Activated naive CD8-positive, alpha-beta T cell treated with anti-CD3 and anti-CD28 coated beads for 36 hours (primary cell): ENCODE results near the gene TMBIM4. TPM values are rescaled to one million over a fixed set of nuclear protein-coding genes. Genes with fewer than 3 reads are reported as not detected.

Experiments
- DNase-seq: peaks from one replicate; pipeline ENCODE4 v3.0.0; 2021
- H3K27ac Mint-ChIP-seq: one replicate; pipeline ENCODE4 v1.8.0; 2022; ENCODE audit warnings: mild to moderate bottlenecking, moderate library complexity, mixed read lengths
- H3K27me3 Mint-ChIP-seq: one replicate; pipeline ENCODE4 v1.8.0; 2022; ENCODE audit warnings: mild to moderate bottlenecking, mixed read lengths
- H3K36me3 Mint-ChIP-seq: one replicate; pipeline ENCODE4 v1.8.0; 2021; ENCODE audit warnings: mild to moderate bottlenecking, mixed read lengths
- H3K4me1 Mint-ChIP-seq: one replicate; pipeline ENCODE4 v1.8.0; 2021; ENCODE audit warnings: mixed read lengths
- H3K4me3 Mint-ChIP-seq: one replicate; pipeline ENCODE4 v1.8.0; 2022; ENCODE audit warnings: mild to moderate bottlenecking, moderate library complexity, mixed read lengths
- H3K9me3 Mint-ChIP-seq: one replicate; pipeline ENCODE4 v1.8.0; 2022; ENCODE audit warnings: mixed read lengths
- total RNA-seq, 2 experiments: library from RNA; stranded (reverse); gene quantifications; one replicate each; pipeline ENCODE4 v1.2.3, GENCODE V29; 2021

The TMBIM4 gene
- total RNA-seq, 2 experiments from 2014 or later = 38.8 to 39.4 TPM

- H3K27ac Mint-ChIP-seq = peak overlapping the region; percentile 30
- peaks cover 28% of the 10 kb centered on the region for H3K9me3 Mint-ChIP-seq
- H3K4me3 Mint-ChIP-seq = no peak overlapping the region
- DNase-seq = no peak
- H3K27me3 Mint-ChIP-seq = no peaks in the 10 kb centered on the region
- H3K36me3 Mint-ChIP-seq = peaks cover 85% of the 10 kb centered on the region
- H3K4me1 Mint-ChIP-seq = peaks cover 43% of the 10 kb centered on the region
These were observed 5.4 kb downstream of the TMBIM4 start for GRCh38 chr12:66164349-66164821.

GRCh38 chr12:66163289-66163688 is 6.5 kb downstream of the TMBIM4 start:
- H3K36me3 Mint-ChIP-seq = peaks cover 90% of the 10 kb centered on the region
- H3K4me1 Mint-ChIP-seq = peaks cover 39% of the 10 kb centered on the region
- H3K9me3 Mint-ChIP-seq = peaks cover 28% of the 10 kb centered on the region
- no peak overlapping the region for H3K4me3 Mint-ChIP-seq
- peak overlapping the region; percentile 30 for H3K27ac Mint-ChIP-seq
- DNase-seq = no peak
- no peaks in the 10 kb centered on the region for H3K27me3 Mint-ChIP-seq

GRCh38 chr12:66162701-66163100 is 7.1 kb downstream of the TMBIM4 start:
- Mint-ChIP-seq H3K9me3 (peaks cover 28% of the 10 kb centered on the region), H3K4me1 (peaks cover 34% of the 10 kb centered on the region), H3K27me3 (no peaks in the 10 kb centered on the region)

DNA sequence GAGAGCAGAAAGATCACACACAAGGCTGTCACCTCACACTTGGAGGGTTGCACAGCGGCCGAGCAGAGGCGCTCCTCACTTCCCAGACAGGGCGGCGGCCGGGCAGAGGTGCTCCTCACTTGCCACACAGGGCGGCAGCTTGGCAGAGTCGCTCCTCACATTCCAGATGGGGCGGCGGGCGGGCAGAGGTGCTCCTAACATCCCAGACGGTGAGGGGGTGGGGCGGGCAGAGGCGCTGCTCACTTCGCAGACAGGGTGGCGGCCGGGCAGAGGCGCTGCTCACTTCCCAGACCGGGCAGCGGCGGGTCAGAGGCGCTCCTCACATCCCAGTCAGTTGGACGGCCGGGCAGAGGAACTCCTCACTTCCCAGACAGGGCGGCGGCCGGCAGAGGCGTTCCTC is 9.1 kb downstream of the TMBIM4 start:
- Mint-ChIP-seq H3K36me3 (peaks cover 77% of the 10 kb centered on the region), H3K27ac (no peak overlapping the region), H3K27me3 (no peaks in the 10 kb centered on the region), H3K4me1 (peaks cover 32% of the 10 kb centered on the region), H3K9me3 (peaks cover 21% of the 10 kb centered on the region), H3K4me3 (no peak overlapping the region)
- no peak for DNase-seq

More at GRCh38 chr12:66162701-66163100, 7.1 kb downstream of the TMBIM4 start:
- Mint-ChIP-seq H3K36me3 (peaks cover 87% of the 10 kb centered on the region), H3K27ac (no peak overlapping the region), H3K4me3 (no peak overlapping the region)
- DNase-seq = no peak

DNA sequence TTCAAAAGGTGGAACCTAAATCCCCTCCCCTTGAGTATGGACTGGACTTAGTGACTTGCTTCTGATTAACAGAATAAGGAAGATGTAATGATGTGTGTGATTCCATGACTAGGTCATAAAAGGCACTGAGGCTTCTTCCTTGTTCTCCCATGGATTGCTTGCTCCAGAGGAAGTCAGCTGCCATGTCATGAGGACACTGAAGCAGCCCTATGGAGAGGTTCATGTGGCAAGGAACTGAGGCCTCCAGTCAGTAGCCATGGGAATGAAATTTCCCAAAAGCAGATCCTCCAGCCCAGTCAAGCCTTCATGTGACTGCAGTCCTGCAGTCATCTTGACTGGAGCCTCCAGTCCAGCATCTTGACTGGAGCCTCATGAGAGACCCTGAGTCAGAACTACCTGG is 10.7 kb downstream of the TMBIM4 start:
- Mint-ChIP-seq H3K36me3 (peaks cover 64% of the 10 kb centered on the region), H3K4me1 (peaks cover 31% of the 10 kb centered on the region), H3K27me3 (no peaks in the 10 kb centered on the region), H3K27ac (no peak overlapping the region), H3K9me3 (peaks cover 8% of the 10 kb centered on the region), H3K4me3 (no peak overlapping the region)
- DNase-seq = no peak

- Mint-ChIP-seq H3K9me3 (peaks cover 1% of the 10 kb centered on the region), H3K27ac (peak overlapping the region; percentile 18), H3K4me1 (peaks cover 26% of the 10 kb centered on the region), H3K27me3 (no peaks in the 10 kb centered on the region), H3K36me3 (peaks cover 43% of the 10 kb centered on the region), H3K4me3 (no peak overlapping the region)
- DNase-seq = no peak
These were observed 13.1 kb downstream of the TMBIM4 start for GRCh38 chr12:66156654-66157053.

- Mint-ChIP-seq H3K9me3 (no peaks in the 10 kb centered on the region), H3K27ac (no peak overlapping the region), H3K4me3 (no peak overlapping the region), H3K27me3 (no peaks in the 10 kb centered on the region), H3K4me1 (peaks cover 26% of the 10 kb centered on the region), H3K36me3 (peaks cover 38% of the 10 kb centered on the region)
- DNase-seq = no peak
These were observed 15.0 kb downstream of the TMBIM4 start for GRCh38 chr12:66154776-66155175.

DNA sequence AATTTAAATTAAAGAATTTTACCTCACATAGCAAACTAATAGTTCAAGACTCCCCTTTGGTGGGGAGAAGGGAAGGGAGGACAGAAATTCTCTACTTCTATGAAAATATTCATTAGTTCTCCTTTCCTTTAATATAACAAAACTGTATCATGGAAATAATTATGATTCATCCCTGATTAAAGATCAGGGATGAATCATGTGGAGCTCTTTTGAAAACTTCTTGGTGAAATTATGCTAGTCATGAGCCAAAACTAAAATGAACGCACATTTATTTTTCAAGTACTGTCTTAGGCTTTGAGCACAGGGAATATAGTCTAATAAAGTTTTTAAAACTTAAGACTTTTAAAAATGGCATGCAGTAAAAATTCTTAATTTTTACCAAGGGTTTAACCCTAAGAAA is 17.1 kb downstream of the TMBIM4 start:
- Mint-ChIP-seq H3K4me3 (no peak overlapping the region), H3K27me3 (no peaks in the 10 kb centered on the region), H3K36me3 (peaks cover 33% of the 10 kb centered on the region), H3K9me3 (no peaks in the 10 kb centered on the region), H3K4me1 (peaks cover 22% of the 10 kb centered on the region), H3K27ac (no peak overlapping the region)
- no peak for DNase-seq

- no peak overlapping the region for H3K27ac Mint-ChIP-seq
- H3K36me3 Mint-ChIP-seq = peaks cover 22% of the 10 kb centered on the region
- DNase-seq = no peak
- no peak overlapping the region for H3K4me3 Mint-ChIP-seq
- H3K9me3 Mint-ChIP-seq = no peaks in the 10 kb centered on the region
- H3K4me1 Mint-ChIP-seq = peaks cover 22% of the 10 kb centered on the region
- H3K27me3 Mint-ChIP-seq = no peaks in the 10 kb centered on the region
These were observed 19.9 kb downstream of the TMBIM4 start for GRCh38 chr12:66149702-66150398.

DNA sequence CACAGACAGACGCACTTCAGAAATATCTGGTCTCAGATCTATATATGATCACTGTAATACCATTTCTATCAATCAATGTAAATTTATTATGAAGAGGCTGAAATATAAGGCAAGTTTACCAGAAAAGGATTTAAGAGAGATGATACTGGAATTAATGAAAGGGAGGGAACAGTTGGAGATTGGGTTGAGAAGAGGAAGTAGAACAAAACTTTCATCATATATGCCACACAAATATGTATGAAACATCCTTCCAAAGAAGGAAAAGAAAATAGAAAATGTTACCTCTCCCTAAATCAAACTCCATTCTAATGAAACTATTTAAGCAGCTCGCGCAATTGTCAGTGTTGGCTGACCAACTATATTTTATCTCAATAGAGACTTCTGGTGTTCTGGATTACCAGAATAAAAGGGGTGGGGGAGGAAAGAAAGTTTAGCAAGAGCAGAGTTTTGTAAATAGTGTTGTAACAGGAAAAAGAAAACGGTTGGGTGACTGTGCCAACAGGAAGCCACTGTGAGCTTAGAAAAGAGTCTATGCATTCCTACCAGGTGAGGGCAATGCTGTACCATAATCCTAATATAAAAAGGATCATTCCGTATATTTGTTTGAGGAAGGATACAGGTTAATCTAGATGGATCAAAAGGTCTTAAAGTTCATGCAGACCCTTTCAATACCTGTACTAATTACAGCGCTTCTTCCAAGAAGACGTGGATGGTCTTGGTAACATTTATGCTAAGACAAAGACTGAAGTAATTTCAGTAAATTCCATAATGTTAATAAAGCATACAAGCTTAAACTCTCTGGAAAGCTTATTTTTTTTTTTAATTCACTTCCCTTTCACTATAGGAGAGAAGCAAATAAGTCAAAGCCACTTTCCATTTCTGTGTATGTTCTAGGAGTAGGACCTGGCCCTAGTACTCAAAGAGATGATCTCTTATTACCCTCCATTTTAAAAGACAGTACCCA is 24.7 kb downstream of the TMBIM4 start:
- DNase-seq = no peak
- H3K36me3 Mint-ChIP-seq = peaks cover 54% of the 10 kb centered on the region
- peak overlapping the region; percentile 74 for H3K27ac Mint-ChIP-seq
- no peak overlapping the region for H3K4me3 Mint-ChIP-seq
- H3K27me3 Mint-ChIP-seq = no peaks in the 10 kb centered on the region
- peaks cover 9% of the 10 kb centered on the region for H3K9me3 Mint-ChIP-seq
- peaks cover 11% of the 10 kb centered on the region for H3K4me1 Mint-ChIP-seq

- DNase-seq = no peak
- Mint-ChIP-seq H3K27me3 (no peaks in the 10 kb centered on the region), H3K4me1 (peaks cover 11% of the 10 kb centered on the region), H3K36me3 (peaks cover 60% of the 10 kb centered on the region), H3K27ac (no peak overlapping the region), H3K9me3 (peaks cover 11% of the 10 kb centered on the region), H3K4me3 (no peak overlapping the region)
These were observed 25.9 kb downstream of the TMBIM4 start for GRCh38 chr12:66143868-66144267.

- no peak overlapping the region for H3K4me3 Mint-ChIP-seq
- H3K27me3 Mint-ChIP-seq = no peaks in the 10 kb centered on the region
- no peak overlapping the region for H3K27ac Mint-ChIP-seq
- H3K4me1 Mint-ChIP-seq = peaks cover 11% of the 10 kb centered on the region
- peaks cover 11% of the 10 kb centered on the region for H3K9me3 Mint-ChIP-seq
- H3K36me3 Mint-ChIP-seq = peaks cover 53% of the 10 kb centered on the region
- DNase-seq = no peak
These were observed 27.0 kb downstream of the TMBIM4 start for GRCh38 chr12:66142826-66143225.

DNA sequence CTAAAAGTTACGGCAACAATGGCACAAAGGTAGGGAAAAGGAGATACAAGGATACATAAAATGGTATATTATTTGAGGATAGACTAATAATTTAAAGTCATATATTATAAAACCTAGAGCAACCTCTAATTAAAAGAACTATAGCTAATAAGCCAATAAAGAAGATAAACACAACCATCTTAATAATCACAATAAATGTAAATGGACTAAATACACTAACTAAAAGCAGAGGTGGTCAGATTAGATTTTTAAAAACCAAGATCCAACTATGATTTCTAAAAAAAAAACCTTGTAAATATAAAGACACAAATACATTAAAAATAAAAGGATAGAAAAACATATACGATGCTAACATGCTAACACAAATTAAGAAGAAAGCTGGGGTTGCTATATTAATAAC is 28.5 kb downstream of the TMBIM4 start:
- Mint-ChIP-seq H3K4me1 (peaks cover 11% of the 10 kb centered on the region), H3K4me3 (no peak overlapping the region), H3K9me3 (peaks cover 11% of the 10 kb centered on the region), H3K27ac (no peak overlapping the region), H3K27me3 (no peaks in the 10 kb centered on the region), H3K36me3 (peaks cover 56% of the 10 kb centered on the region)
- no peak for DNase-seq

DNA sequence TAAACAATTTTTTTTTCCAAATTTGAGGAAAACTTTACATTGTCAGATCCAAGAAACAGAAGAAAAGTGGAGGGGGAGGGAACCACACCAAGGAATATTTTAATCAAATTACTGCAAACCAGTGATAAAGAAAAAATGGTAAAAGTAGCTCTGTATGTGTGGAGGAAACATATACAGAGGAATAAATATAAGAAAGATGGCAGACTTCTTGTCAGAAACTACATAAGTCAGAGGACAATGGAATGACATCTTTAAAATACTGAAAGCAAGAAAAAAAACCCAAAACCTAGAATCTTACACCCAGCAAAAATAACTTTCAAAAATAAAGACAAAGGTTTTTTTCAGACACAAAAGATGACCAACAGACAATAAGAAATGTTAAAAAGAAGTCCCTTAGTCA is 29.1 kb downstream of the TMBIM4 start:
- no peaks in the 10 kb centered on the region for H3K27me3 Mint-ChIP-seq
- H3K4me3 Mint-ChIP-seq = no peak overlapping the region
- peaks cover 59% of the 10 kb centered on the region for H3K36me3 Mint-ChIP-seq
- peaks cover 9% of the 10 kb centered on the region for H3K4me1 Mint-ChIP-seq
- H3K9me3 Mint-ChIP-seq = peaks cover 11% of the 10 kb centered on the region
- DNase-seq = no peak
- no peak overlapping the region for H3K27ac Mint-ChIP-seq

- H3K27me3 Mint-ChIP-seq = no peaks in the 10 kb centered on the region
- H3K4me3 Mint-ChIP-seq = no peak overlapping the region
- H3K4me1 Mint-ChIP-seq = no peaks in the 10 kb centered on the region
- H3K9me3 Mint-ChIP-seq = peaks cover 11% of the 10 kb centered on the region
- DNase-seq = no peak
- no peak overlapping the region for H3K27ac Mint-ChIP-seq
- H3K36me3 Mint-ChIP-seq = peaks cover 53% of the 10 kb centered on the region
These were observed 30.5 kb downstream of the TMBIM4 start for GRCh38 chr12:66139328-66139727.
